Measurements from ENCODE around the gene ZBTB39.
A peak's percentile ranks its signal among the peaks of the same experiment; 100 is the strongest.

The ZBTB39 gene

GRCh38 chr12:57009949-57010626, 3.7 kb upstream of the ZBTB39 start:
- no peak for DNase-seq (ENCODE audit: extremely low read depth, low read depth)
- H3K4me3 ChIP-seq (replicated peaks; ENCODE audit: low read depth, low read length), result no peak overlapping the region
- no peak for TF ChIP-seq CTCF (IDR thresholded peaks at IDR 0.05; ENCODE audit: low read depth, low read length, missing control alignments)

- peak; percentile 62 for DNase-seq (ENCODE audit: extremely low read depth, low read depth)
- H3K4me3 ChIP-seq (replicated peaks; ENCODE audit: low read depth, low read length), result no peak overlapping the region
- peak; percentile 62 for TF ChIP-seq CTCF (IDR thresholded peaks at IDR 0.05; ENCODE audit: low read depth, low read length, missing control alignments)
These were observed 1.8 kb upstream of the ZBTB39 start for GRCh38 chr12:57008178-57008577.

GRCh38 chr12:57006809-57007475, 596 bp upstream of the ZBTB39 start:
- no peak for TF ChIP-seq CTCF (IDR thresholded peaks at IDR 0.05; ENCODE audit: low read depth, low read length, missing control alignments)
- DNase-seq (ENCODE audit: extremely low read depth, low read depth), result no peak
- peak overlapping the region; percentile 14; the same call in 1 of the 2 replicates for H3K4me3 ChIP-seq (replicated peaks; ENCODE audit: low read depth, low read length)

- no peak for TF ChIP-seq CTCF (IDR thresholded peaks at IDR 0.05; ENCODE audit: low read depth, low read length, missing control alignments)
- no peak overlapping the region for H3K4me3 ChIP-seq (replicated peaks; ENCODE audit: low read depth, low read length)
- no peak for DNase-seq (ENCODE audit: extremely low read depth, low read depth)
These were observed 1.7 kb downstream of the ZBTB39 start for GRCh38 chr12:57004651-57005050.

- no peak overlapping the region for H3K4me3 ChIP-seq (replicated peaks; ENCODE audit: low read depth, low read length)
- TF ChIP-seq CTCF (IDR thresholded peaks at IDR 0.05; ENCODE audit: low read depth, low read length, missing control alignments), result no peak
- DNase-seq (ENCODE audit: extremely low read depth, low read depth), result no peak
These were observed 3.0 kb downstream of the ZBTB39 start for GRCh38 chr12:57003395-57003794.

- no peak overlapping the region for H3K4me3 ChIP-seq (replicated peaks; ENCODE audit: low read depth, low read length)
- peak; percentile 73 for TF ChIP-seq CTCF (IDR thresholded peaks at IDR 0.05; ENCODE audit: low read depth, low read length, missing control alignments)
- no peak for DNase-seq (ENCODE audit: extremely low read depth, low read depth)
These were observed 4.9 kb downstream of the ZBTB39 start for GRCh38 chr12:57001448-57001906.

Measured in HFF-Myc (cell line).